Kasumi-1 (cell line): ENCODE measurements around the gene RTN1.

Source experiments
- DNase-seq, 2 experiments: peaks; one replicate each; lab custom pipeline; 2025; lab: John Stamatoyannopoulos, UW

The RTN1 gene

DNA sequence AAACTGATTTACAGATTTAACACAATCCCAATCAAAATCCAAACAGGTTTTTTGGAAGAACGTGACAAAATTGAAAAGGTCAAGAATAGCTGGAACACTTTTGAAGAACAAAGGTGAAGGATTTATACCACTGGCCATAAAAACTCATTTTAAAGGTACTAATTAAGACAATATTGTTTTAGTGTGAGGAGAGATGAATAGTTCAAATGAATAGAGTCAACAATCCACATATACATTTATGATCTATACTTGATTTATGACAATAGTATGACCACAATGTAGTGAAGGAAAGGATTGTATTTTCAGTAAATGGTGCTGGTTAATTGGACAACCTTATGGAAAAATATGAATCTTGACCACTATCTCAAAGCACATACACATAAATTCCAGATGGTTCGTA, 323.3 kb downstream of the RTN1 start:
- DNase-seq, result no peak
